ENCODE data around the gene CXCL17. TPM values are rescaled to one million over a fixed set of nuclear protein-coding genes. Genes with fewer than 3 reads are reported as not detected.

CXCL17 gene
- total RNA-seq, 1 donor from 2014 or later, result not detected

GRCh38 chr19:42410371-42410770, 32.4 kb downstream of the CXCL17 start:
- FAIRE-seq, result no peak
- H3K27me3 Mint-ChIP-seq (ENCODE audit: low read depth, unreplicated experiment), result peaks cover 20% of the 10 kb centered on the region

DNA sequence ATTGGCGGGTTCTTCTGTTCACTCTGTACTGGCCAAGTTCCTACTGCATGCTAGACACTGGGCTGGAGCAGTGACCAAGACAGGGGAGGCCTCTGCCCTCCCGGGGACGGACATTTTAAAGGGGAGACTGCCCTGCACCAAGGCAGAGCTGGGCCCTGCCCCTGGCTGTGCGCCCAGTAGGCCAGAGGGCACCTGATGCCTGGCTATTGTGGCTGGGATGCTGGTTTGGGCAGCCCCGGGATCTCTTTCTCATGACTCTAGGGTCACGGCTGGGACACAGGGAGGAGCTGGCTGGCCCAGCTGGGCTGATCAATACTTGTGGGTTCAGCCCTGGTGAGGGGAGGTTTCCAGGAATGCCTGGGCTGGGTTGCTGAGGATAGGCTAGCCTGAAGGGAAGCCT, 33.3 kb downstream of the CXCL17 start:
- H4K20me1 ChIP-seq (ENCODE audit: insufficient read depth, low read length), result peaks cover 11% of the 10 kb centered on the region
- no peak overlapping the region for H3K9ac ChIP-seq (ENCODE audit: low read length)
- H3K4me1 ChIP-seq (ENCODE audit: insufficient read depth, low read length), result peaks cover 3% of the 10 kb centered on the region
- H3K9me3 ChIP-seq (ENCODE audit: insufficient read depth, low read depth, low read length), result no peaks in the 10 kb centered on the region
- Mint-ChIP-seq H3K27ac (ENCODE audit: unreplicated experiment) (no peak overlapping the region), H3K9me3 (ENCODE audit: unreplicated experiment) (no peaks in the 10 kb centered on the region), H3K36me3 (ENCODE audit: low read depth, unreplicated experiment) (peaks cover 3% of the 10 kb centered on the region), H3K4me1 (ENCODE audit: low read depth, unreplicated experiment) (peaks cover 21% of the 10 kb centered on the region), H3K27me3 (ENCODE audit: low read depth, unreplicated experiment) (peaks cover 18% of the 10 kb centered on the region), H3K4me3 (ENCODE audit: unreplicated experiment) (peak overlapping the region; percentile 64)
- H3K79me2 ChIP-seq (ENCODE audit: insufficient read depth, low read length), result no peaks in the 10 kb centered on the region
- H3K27me3 ChIP-seq (ENCODE audit: insufficient read depth, low read length), result no peaks in the 10 kb centered on the region
- no peak overlapping the region for H3K27ac ChIP-seq (ENCODE audit: low read depth, low read length)
- H2AFZ ChIP-seq (ENCODE audit: low read depth, low read length), result no peak overlapping the region
- TF ChIP-seq CTCF (IDR thresholded peaks at IDR 0.05; ENCODE audit: insufficient read depth, low read depth, low read length) (no peak), EZH2 (IDR thresholded peaks at IDR 0.05; ENCODE audit: insufficient read depth, low read length) (no peak)
- H3K36me3 ChIP-seq (ENCODE audit: insufficient read depth, low read length), result no peaks in the 10 kb centered on the region
- H3K4me3 ChIP-seq (ENCODE audit: insufficient read depth, low read depth, low read length), result no peak overlapping the region
- FAIRE-seq (no peak), DNase-seq (ENCODE audit: low read depth) (no peak)
- H3K4me2 ChIP-seq (ENCODE audit: low read length), result no peak overlapping the region

More at GRCh38 chr19:42410371-42410770, 32.4 kb downstream of the CXCL17 start:
- Mint-ChIP-seq H3K4me1 (ENCODE audit: low read depth, unreplicated experiment) (peaks cover 21% of the 10 kb centered on the region), H3K9me3 (ENCODE audit: unreplicated experiment) (no peaks in the 10 kb centered on the region), H3K4me3 (ENCODE audit: unreplicated experiment) (no peak overlapping the region), H3K36me3 (ENCODE audit: low read depth, unreplicated experiment) (peaks cover 3% of the 10 kb centered on the region), H3K27ac (ENCODE audit: unreplicated experiment) (no peak overlapping the region)
- no peak for DNase-seq (ENCODE audit: low read depth)
- H4K20me1 ChIP-seq (ENCODE audit: insufficient read depth, low read length), result peaks cover 11% of the 10 kb centered on the region
- H3K79me2 ChIP-seq (ENCODE audit: insufficient read depth, low read length), result no peaks in the 10 kb centered on the region
- no peak overlapping the region for H3K27ac ChIP-seq (ENCODE audit: low read depth, low read length)
- H3K9me3 ChIP-seq (ENCODE audit: insufficient read depth, low read depth, low read length), result no peaks in the 10 kb centered on the region
- TF ChIP-seq EZH2 (IDR thresholded peaks at IDR 0.05; ENCODE audit: insufficient read depth, low read length) (no peak), CTCF (IDR thresholded peaks at IDR 0.05; ENCODE audit: insufficient read depth, low read depth, low read length) (no peak)
- no peaks in the 10 kb centered on the region for H3K36me3 ChIP-seq (ENCODE audit: insufficient read depth, low read length)
- H3K4me2 ChIP-seq (ENCODE audit: low read length), result no peak overlapping the region
- no peak overlapping the region for H3K4me3 ChIP-seq (ENCODE audit: insufficient read depth, low read depth, low read length)
- H3K4me1 ChIP-seq (ENCODE audit: insufficient read depth, low read length), result peaks cover 3% of the 10 kb centered on the region
- no peaks in the 10 kb centered on the region for H3K27me3 ChIP-seq (ENCODE audit: insufficient read depth, low read length)
- no peak overlapping the region for H3K9ac ChIP-seq (ENCODE audit: low read length)
- H2AFZ ChIP-seq (ENCODE audit: low read depth, low read length), result no peak overlapping the region

GRCh38 chr19:42407816-42408175, 35.0 kb downstream of the CXCL17 start:
- FAIRE-seq (no peak), DNase-seq (ENCODE audit: low read depth) (no peak)
- TF ChIP-seq CTCF (IDR thresholded peaks at IDR 0.05; ENCODE audit: insufficient read depth, low read depth, low read length) (no peak), EZH2 (IDR thresholded peaks at IDR 0.05; ENCODE audit: insufficient read depth, low read length) (no peak)
- no peaks in the 10 kb centered on the region for H3K27me3 ChIP-seq (ENCODE audit: insufficient read depth, low read length)
- H3K27ac ChIP-seq (ENCODE audit: low read depth, low read length), result no peak overlapping the region
- no peak overlapping the region for H3K4me3 ChIP-seq (ENCODE audit: insufficient read depth, low read depth, low read length)
- Mint-ChIP-seq H3K9me3 (ENCODE audit: unreplicated experiment) (no peaks in the 10 kb centered on the region), H3K36me3 (ENCODE audit: low read depth, unreplicated experiment) (peaks cover 3% of the 10 kb centered on the region), H3K27me3 (ENCODE audit: low read depth, unreplicated experiment) (peaks cover 14% of the 10 kb centered on the region), H3K4me3 (ENCODE audit: unreplicated experiment) (no peak overlapping the region), H3K27ac (ENCODE audit: unreplicated experiment) (no peak overlapping the region), H3K4me1 (ENCODE audit: low read depth, unreplicated experiment) (peaks cover 15% of the 10 kb centered on the region)
- H2AFZ ChIP-seq (ENCODE audit: low read depth, low read length), result no peak overlapping the region
- H3K79me2 ChIP-seq (ENCODE audit: insufficient read depth, low read length), result no peaks in the 10 kb centered on the region
- peaks cover 15% of the 10 kb centered on the region for H4K20me1 ChIP-seq (ENCODE audit: insufficient read depth, low read length)
- H3K4me1 ChIP-seq (ENCODE audit: insufficient read depth, low read length), result peaks cover 3% of the 10 kb centered on the region
- H3K9me3 ChIP-seq (ENCODE audit: insufficient read depth, low read depth, low read length), result no peaks in the 10 kb centered on the region
- no peak overlapping the region for H3K9ac ChIP-seq (ENCODE audit: low read length)
- H3K36me3 ChIP-seq (ENCODE audit: insufficient read depth, low read length), result no peaks in the 10 kb centered on the region
- no peak overlapping the region for H3K4me2 ChIP-seq (ENCODE audit: low read length)
